Measurements from ENCODE around the gene FAM185A.
"Not testable (repeated sequence)": the region's sequence is repeated elsewhere in the genome, so short reads cannot be mapped to it uniquely, and the experiment has no call there.

The FAM185A gene

DNA sequence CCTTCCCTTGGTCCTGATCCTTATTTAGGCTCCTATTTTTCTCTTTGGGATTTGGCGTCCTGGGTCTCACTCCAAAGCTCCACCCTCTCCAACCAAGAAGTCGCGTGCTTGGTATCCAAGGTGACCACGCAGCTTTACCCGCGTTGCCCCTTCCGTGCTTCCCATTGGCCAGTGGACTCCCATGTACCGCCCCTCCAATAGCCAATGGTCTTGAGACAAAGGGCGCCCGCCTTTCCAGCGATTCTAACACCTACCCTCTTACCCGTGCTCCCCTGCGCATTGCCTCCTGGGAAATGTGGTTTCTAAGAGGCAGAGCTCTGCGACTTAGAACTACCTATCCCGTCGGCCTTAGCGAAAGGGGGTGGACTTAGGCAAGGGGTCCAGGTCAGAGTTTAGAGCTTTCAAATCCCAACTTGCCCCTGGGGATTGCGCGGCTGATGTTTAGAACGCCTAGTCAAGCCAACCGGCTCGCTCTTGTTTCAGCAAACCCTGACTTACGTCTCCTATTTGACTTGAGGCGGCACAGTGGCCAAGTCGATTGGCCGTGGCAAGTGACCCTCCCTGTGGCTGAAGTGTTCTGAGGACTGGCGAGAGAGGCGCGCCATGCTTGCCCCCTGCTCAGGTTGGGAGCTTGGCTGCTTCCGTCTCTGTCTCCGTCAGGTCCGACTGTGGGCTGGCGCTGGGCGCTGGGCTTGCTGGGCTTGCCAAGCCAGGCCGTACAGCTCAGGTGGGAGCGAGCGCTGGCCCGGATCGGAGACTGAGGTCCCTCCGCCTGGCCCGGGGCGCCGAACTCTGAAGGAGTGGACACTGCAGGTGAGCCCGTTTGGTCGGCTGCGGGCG lies at the start of gene FAM185A:
TSS of gene FAM185A (plus strand) at position 395 of the 840 bp plus-strand sequence. CDS start at position 604, 209 bp downstream.
- DNase-seq (ENCODE audit: low spot score) = peak; percentile 96

DNA sequence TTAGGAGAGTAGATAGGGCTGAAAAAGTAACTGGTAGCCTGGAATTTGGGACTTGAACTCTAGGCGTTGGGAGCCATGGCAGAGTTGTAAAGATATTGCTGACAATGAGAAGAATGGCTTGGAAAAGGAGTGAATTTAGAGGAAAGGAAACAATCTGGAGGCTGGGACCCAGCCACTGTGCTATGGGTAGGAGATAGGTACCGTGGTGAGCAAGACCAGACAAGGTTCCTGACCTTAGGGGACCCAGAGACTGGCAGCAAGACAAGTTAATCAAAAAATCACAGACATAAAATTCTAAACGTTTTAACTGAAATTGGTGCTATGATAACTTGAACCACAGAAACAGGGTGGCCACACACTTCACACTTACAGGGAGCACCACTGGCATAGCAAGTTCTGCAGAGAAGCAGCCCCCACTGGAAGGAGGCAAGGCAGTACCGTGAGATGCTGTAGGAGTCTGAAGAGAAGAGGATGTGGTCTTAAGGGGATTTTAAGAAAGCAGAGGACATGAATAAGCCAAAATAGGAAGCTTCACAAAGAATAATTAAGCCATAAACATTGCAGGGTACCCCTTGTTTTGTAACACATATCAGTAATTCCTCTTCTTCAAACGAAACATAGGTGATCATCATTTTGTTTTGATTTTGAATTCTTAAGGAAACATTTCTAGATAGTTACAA lies 35.6 kb upstream of the FAM185A start:
- not testable (repeated sequence) for DNase-seq (ENCODE audit: low spot score)

DNA sequence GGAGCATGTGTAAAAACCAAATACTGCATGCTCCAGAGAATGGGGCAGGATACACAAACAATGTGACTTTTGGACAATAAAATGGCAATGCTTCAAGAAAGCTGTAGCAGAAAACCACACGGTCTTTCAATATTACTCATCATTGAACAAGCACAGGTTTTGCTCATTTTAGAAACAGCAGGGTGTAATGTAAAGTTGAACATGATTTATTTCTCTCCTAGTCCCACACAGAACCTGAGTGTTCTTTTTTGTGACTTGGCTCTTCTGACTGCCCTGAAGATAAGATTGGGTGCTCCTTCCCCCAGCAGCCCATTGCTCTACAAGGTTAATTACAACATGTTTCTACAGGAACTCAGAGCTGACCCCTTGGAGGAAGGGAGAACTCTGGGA lies 35.1 kb upstream of the FAM185A start:
- not testable (repeated sequence) for DNase-seq (ENCODE audit: low spot score)

DNA sequence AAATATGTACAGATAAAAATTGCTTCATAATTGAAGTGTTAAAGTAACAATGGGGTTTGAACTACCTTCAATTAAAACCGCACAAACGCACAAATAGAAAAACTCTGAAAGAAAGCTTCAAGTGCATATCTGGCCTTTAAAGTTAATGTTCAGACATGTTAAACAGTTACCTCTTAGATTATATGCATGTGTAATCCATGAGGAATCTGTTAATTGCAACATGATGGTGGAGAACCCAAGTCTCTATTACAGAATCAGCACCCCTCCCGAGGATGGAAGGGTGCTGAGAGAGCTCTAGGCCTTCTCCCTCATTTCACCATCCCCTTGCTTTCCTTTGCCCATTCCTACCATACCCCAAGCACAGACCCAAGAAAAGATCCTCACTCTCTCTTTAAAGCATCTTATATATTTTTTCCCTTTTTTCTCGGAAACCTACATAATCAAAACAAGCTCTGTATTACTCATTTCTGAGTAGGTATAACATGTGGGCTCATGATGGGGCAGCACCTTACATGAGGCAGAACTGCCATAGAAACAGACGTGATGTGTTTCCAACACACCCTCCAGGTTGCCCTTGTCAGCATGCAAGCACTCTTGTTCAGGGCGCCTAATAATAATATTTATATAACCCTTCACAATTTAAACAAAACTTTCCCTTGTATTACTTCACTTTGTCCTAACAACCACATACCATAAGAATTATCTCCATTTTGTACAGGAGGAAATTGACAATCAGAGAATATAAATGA lies 33.9 kb upstream of the FAM185A start:
- not testable (repeated sequence) for DNase-seq (ENCODE audit: low spot score)

DNA sequence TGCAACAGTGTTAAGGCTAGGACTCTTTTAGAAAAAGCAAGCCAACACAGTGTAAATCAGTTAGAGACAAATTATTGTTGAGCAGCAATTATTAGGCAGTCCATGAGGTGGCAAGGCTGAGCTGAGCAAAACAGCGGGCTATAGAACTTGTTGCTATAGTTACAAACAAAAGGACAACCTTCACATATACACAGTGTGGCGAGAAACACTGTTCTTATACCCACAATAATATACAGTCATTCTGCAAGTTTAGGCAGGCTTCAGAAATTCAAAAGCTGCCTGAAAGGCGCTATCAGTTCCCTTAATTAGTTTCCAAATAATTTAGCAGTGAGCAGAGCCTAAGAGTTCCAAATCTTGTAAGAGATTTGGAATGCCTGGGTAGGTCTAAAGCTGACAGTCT lies 33.1 kb upstream of the FAM185A start:
- DNase-seq (ENCODE audit: low spot score) = not testable (repeated sequence)

DNA sequence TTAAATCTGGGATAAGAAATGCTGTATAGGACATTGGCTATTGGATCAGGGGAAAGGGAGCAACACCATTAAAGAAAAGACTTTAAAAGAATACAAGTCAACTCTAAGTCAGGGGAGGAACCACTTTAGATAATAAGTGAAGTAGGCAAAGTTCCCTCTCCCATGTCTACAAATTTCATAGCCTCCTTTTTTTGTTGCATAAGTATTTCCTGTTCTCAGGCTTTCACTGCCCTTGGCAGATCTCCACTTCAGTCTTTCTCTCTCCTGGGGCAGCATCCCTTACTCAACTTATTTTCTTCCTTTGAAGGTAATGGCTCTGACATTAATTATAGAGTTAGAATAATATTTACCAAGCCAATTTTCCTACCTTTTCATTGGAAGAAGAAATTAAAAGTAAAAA lies 30.3 kb upstream of the FAM185A start:
- peak; percentile 11 for DNase-seq (ENCODE audit: low spot score)

DNA sequence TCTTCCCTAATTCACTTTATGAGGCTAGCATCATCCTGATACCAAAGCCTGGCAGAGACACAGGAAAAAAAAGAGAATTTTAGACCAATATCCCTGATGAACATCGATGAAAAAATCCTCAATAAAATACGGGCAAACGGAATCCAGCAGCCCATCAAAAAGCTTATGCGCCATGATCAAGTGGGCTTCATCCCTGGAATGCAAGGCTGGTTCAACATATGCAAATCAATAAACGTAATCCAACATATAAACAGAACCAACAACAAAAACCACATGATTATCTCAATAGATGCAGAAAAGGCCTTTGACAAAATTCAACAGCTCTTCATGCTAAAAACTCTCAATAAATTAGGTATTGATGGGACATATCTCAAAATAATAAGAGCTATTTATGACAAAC lies 22.6 kb upstream of the FAM185A start:
- not testable (repeated sequence) for DNase-seq (ENCODE audit: low spot score)

DNA sequence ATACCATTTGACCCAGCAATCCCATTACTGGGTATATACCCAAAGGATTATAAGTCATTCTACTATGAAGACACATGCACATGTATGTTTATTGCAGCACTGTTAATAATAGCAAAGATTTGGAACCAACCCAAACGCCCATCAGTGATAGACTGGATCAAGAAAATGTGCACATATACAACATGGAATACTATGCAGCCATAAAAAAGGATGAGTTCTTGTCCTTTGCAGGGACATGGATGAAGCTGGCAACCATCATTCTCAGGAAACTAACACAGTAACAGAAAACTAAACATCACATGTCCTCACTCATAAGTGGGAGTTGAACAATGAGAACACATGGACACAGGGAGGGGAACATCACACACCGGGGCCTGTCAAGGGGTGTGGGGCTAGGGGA lies 19.1 kb upstream of the FAM185A start:
- not testable (repeated sequence) for DNase-seq (ENCODE audit: low spot score)

DNA sequence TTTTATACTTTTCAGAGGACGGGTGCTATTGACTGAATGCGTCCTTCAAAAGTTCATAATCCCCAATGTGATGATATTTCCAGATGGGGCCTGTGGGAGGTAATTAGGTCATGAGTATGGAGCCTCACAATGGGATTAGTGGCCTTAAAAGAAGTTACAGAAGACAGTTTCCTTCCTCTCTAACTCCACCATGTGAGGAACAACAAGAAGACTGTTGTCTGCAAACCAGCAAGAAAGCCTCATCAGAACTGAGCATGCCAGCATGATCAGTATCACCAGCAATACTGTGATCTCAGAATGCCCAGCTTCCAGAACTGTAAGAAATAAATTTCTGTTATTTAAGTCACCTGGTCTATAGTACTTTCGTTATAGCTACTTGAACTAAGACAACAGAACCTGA lies 18.4 kb upstream of the FAM185A start:
- not testable (repeated sequence) for DNase-seq (ENCODE audit: low spot score)

DNA sequence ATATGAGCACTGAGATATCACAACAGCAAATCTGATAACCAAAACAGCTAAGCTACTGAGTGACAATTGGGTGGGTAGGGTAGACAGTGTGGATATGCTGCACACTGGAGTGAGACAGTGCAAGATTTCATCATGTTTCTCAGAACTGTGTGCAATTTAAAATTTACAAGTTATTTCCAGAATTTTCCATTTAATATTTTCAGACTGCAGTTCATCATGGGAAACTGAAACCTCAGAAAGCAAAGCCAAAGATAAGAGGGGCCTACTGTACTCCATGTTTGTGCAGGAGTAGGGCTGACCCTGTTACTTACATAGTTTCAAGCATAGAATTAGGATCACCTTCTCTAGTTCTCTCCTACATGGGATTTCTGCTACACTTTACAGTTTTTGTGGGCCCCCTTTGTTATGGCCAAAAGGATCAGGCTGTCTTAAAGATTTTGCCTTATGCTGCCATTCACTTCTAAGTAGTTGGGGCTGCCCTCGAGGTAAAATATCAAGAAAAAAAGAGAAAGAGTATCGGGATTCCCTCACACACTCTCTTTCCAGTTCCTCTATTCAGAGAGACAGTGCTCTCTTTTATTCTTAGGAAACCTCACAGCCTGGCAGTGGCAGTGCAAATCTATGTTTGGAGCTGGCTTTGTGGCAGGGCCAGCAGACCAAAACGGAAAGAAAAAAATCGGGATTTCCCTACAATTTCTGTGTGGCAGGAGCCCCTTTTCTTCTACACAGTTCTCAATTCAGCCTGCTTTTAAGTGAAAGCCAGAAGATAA lies 6.6 kb upstream of the FAM185A start:
- DNase-seq (ENCODE audit: low spot score) = not testable (repeated sequence)

DNA sequence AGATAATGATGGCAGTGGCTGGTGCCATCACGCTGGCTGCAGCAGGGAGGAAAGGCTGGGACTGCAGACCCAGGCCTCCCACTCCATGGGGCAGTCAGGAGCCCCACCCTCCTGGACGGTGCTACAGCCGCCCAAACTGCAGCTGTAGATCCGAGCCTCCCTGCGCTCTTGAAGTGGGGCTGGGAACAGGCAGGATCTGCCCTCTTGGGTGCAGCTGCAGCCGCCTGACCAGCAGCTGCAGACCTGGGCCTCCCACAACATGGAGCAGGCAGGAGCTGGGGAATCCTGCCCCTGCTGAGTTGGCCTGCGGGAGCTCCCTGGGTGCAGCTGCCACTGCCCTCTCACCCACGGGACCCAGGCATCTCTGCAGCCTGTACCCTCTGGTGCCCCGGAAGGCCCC lies 4.9 kb upstream of the FAM185A start:
- not testable (repeated sequence) for DNase-seq (ENCODE audit: low spot score)

DNA sequence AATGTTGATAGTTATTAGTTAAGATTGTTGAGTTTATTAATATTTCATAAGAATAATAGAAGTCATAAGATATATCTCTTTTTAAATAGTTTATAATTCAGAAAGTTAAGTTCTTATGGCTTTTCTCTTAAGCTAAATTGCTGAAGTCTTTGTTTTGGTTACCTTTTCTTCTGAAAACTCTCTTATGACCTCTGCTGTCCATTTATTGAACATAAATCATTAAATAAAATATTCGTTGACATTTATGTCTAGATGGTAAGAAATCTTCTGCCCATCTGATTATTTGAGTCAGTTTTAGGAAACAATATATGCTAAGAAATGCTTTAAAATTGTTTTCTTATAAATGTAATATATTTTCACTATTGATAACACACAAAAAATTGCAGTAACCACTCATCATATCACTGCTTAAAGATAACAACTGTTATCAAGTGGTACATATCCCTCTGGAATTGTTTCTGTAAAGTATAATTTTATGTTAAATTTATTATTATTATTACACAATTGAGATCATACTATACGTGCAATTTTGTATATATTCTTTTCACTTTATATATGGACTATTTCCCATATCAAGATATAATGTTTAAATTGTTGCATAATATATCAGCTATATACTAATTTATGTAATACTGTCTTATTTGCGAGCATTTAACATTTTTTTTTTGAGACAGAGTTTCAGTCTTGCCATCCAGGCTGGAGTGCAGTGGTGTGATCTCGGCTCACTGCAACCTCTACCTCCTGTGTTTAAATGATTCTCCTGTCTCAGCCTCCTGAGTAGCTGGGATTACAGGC lies 3.1 kb upstream of the FAM185A start:
- not testable (repeated sequence) for DNase-seq (ENCODE audit: low spot score)

DNA sequence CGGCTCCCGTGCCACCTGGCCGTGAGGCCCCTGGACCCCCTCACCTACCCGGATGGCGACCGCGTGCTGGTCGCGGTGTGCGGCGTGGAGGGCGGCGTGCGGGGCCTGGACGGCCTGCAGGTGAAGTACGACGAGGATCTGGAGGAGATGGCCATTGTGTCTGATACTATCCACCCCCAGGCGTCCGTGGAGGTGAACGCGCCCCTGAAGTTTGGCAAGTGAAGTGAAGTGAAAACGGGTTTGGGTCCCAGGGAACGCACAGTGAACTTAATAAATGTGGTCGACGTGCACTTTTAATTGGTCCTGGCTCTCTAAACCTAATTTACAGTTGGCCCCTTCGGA lies 617 bp downstream of the FAM185A start:
- DNase-seq (ENCODE audit: low spot score) = not testable (repeated sequence)

DNA sequence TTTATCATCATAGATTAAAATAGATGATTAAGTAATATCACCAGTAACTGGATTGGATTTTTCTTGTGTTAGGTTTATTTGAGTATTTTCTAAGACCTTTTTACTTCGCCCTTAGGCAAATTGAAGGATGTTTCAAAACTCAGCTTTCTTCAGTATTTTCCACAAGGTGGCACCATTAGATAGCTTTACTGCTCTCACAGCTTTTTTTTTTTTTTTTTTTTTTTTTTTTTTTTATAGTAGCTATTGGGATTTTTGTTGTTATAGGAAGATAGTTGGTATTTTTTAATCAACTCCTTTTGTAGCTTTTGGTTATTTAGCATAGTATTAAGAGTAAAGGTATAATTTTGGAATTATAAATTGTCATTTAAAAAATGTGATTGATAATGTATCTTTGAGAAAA lies 9.4 kb downstream of the FAM185A start:
- not testable (repeated sequence) for DNase-seq (ENCODE audit: low spot score)

DNA sequence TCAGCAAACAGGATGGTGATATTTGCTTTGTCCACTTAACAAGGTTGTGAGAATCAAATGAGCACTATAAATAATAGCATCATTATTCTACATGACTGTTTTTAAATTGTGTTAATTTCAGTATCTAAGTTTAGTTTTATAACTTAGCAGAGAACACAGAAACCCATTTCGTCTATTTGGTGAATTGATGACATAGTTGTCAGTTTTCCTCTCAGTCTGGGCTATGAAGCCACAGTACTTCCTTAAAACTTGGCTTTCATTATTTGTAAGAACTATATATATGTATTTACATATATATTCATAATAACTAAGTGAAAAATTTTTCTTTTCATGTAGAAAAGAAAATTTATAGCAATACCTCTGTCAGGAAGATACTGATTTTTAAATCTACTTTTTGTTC lies 11.1 kb downstream of the FAM185A start:
- DNase-seq (ENCODE audit: low spot score) = not testable (repeated sequence)

DNA sequence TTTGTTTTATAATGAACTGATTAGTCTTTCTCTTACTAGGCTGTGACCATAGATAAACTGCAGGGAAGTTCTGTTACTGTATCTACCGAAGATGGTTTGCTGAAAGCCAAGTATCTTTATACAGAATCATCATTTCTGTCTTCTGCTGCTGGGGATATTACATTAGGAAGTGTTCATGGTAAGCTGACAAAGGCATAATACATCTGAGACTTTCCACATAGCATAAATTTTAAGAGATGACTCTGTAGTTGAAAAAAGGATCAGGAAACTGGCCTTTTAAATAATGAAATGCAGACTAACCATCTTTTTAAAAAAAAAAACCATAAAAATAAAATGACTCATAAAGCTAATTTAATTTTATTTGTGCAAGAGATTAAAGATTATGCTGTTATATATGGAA lies 12.4 kb downstream of the FAM185A start:
- DNase-seq (ENCODE audit: low spot score) = not testable (repeated sequence)

DNA sequence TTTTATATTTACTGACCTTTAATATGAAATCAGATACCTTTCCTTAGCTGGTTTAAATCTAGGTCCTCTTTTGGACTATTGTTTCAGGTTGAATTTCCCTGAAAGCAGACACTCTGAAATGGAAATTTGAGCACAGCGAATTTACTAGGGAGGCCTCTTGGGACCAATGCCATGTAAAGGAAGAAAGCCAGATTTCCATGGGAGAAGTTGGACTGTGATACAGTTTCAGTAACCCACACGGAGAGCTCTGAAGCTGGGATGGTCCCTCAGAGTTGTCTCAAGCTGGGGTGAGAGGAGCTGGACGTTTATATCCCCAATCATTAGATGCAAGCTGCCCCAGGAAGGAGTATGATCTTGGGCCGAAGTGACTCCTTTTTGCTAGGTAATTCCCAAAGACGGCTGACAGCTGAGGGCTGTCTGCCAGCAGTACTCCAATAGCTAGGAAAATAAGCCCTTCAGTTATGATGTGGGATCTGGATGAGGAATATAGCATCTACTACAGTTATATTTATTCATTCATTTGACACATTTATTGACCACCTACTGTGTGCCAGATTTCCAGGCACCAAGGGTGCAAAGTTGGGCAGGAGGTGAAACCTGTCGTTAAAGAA lies 14.6 kb downstream of the FAM185A start:
- DNase-seq (ENCODE audit: low spot score) = not testable (repeated sequence)

DNA sequence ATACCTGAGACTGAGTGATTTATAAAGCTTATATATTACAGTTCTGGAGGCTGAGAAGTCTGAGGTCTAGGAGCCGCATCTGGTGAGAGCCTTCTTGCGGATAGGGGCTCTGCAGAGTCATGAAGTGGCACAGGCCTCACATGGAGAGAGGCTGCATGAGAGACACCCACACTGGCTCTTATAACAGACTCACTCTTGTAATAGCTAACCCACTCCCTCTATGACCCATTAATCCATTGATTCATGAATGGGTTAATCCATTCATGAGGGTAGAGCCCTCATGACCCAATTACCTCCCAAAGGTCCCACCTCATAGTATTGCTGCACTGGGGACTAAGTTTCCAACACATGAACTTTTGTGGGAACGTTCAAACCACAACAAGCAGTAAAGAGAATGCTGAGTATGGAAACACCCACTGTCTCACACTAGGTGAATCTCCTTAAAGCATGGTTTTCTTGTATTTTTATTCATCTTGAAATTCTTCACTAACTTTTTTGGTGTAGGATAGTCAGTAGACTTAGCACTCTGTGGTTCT lies 20.9 kb downstream of the FAM185A start:
- DNase-seq (ENCODE audit: low spot score) = not testable (repeated sequence)

DNA sequence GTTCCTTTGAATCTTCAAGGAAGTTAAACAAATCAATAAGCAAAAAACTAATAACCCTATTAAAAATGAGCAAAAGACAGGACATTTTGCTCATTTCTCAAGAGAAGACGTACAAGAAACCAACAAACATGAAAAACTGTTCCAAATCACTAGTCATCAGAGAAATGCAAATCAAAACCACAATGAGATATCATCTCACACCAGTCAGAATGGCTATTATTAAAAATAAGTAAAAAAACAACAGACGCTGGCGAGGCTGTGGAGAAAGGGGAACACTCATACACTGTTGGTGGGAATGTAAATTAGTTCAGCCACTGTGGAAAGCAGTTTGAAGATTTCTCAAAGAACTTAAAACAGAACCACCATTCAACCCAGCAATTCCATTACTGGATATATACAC lies 21.7 kb downstream of the FAM185A start:
- DNase-seq (ENCODE audit: low spot score) = not testable (repeated sequence)

DNA sequence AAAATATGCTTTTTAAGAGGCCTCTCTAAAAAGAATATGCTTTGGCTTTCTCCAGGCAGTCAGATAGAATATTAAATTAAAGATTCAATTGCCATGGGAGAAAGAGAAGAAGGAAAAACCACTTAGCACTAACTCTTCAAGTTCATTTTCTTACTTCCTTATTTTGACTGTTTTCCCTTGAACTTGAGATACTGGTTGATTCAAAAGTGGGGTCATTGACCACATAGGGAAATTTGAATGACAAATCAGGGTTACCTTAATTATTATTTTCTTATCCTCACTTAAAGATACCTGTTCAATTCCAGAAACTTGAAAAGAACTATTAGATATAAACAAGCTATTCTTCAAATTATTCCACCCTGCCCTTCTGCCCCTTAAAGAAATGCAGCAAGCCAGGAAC lies 27.4 kb downstream of the FAM185A start:
- DNase-seq (ENCODE audit: low spot score) = not testable (repeated sequence)
